Activated T-cell treated with anti-CD3 and anti-CD28 coated beads, Interleukin-2, amount 50 U/mL, for 24 hours (primary cell): ENCODE data around the gene ARHGEF10L.

ENCODE experiments used
- DNase-seq: peaks from one replicate; pipeline ENCODE4 v3.0.0-alpha.2; 2020
- H3K27ac Mint-ChIP-seq: 2 replicates; pipeline ENCODE4 v1.8.0; 2020; ENCODE audit warnings: mild to moderate bottlenecking, mixed read lengths
- H3K27me3 Mint-ChIP-seq: 2 replicates; pipeline ENCODE4 v1.8.0; 2020; ENCODE audit warnings: mixed read lengths
- H3K36me3 Mint-ChIP-seq: 2 replicates; pipeline ENCODE4 v1.8.0; 2020; ENCODE audit warnings: low read depth, mixed read lengths
- H3K4me1 Mint-ChIP-seq: 2 replicates; pipeline ENCODE4 v1.8.0; 2020; ENCODE audit warnings: low read depth, mixed read lengths
- H3K4me3 Mint-ChIP-seq: 2 replicates; pipeline ENCODE4 v1.8.0; 2020; ENCODE audit warnings: mild to moderate bottlenecking, moderate library complexity, mixed read lengths
- H3K9me3 Mint-ChIP-seq: 2 replicates; pipeline ENCODE4 v1.8.0; 2020; ENCODE audit warnings: mixed read lengths

The ARHGEF10L gene

GRCh38 chr1:17581389-17582123 is 42.1 kb downstream of the ARHGEF10L start:
- no peaks in the 10 kb centered on the region for H3K27me3 Mint-ChIP-seq
- peaks cover 2% of the 10 kb centered on the region for H3K4me1 Mint-ChIP-seq
- H3K9me3 Mint-ChIP-seq = no peaks in the 10 kb centered on the region
- no peak for DNase-seq
- H3K36me3 Mint-ChIP-seq = no peaks in the 10 kb centered on the region
- no peak overlapping the region for H3K27ac Mint-ChIP-seq
- no peak overlapping the region for H3K4me3 Mint-ChIP-seq

GRCh38 chr1:17582124-17582774 is 42.8 kb downstream of the ARHGEF10L start:
- Mint-ChIP-seq H3K4me3 (no peak overlapping the region), H3K27me3 (no peaks in the 10 kb centered on the region), H3K9me3 (no peaks in the 10 kb centered on the region), H3K36me3 (no peaks in the 10 kb centered on the region), H3K4me1 (peaks cover 2% of the 10 kb centered on the region), H3K27ac (no peak overlapping the region)
- DNase-seq = no peak

GRCh38 chr1:17584539-17584938 is 45.0 kb downstream of the ARHGEF10L start:
- Mint-ChIP-seq H3K4me3 (no peak overlapping the region), H3K9me3 (no peaks in the 10 kb centered on the region), H3K27ac (no peak overlapping the region), H3K4me1 (peaks cover 2% of the 10 kb centered on the region), H3K36me3 (no peaks in the 10 kb centered on the region), H3K27me3 (no peaks in the 10 kb centered on the region)
- DNase-seq = no peak

- Mint-ChIP-seq H3K4me3 (no peak overlapping the region), H3K27me3 (no peaks in the 10 kb centered on the region)
These were observed 45.9 kb downstream of the ARHGEF10L start for GRCh38 chr1:17585266-17585987.

GRCh38 chr1:17586172-17586964 is 46.9 kb downstream of the ARHGEF10L start:
- no peaks in the 10 kb centered on the region for H3K36me3 Mint-ChIP-seq
- H3K4me3 Mint-ChIP-seq = no peak overlapping the region
- H3K27me3 Mint-ChIP-seq = no peaks in the 10 kb centered on the region
- peaks cover 2% of the 10 kb centered on the region for H3K4me1 Mint-ChIP-seq
- H3K27ac Mint-ChIP-seq = no peak overlapping the region
- DNase-seq = no peak
- H3K9me3 Mint-ChIP-seq = no peaks in the 10 kb centered on the region

More at GRCh38 chr1:17585266-17585987, 45.9 kb downstream of the ARHGEF10L start:
- peaks cover 2% of the 10 kb centered on the region for H3K4me1 Mint-ChIP-seq
- no peaks in the 10 kb centered on the region for H3K36me3 Mint-ChIP-seq
- H3K9me3 Mint-ChIP-seq = no peaks in the 10 kb centered on the region
- no peak overlapping the region for H3K27ac Mint-ChIP-seq
- DNase-seq = no peak

GRCh38 chr1:17587693-17588047 is 48.2 kb downstream of the ARHGEF10L start:
- Mint-ChIP-seq H3K36me3 (no peaks in the 10 kb centered on the region), H3K4me1 (no peaks in the 10 kb centered on the region), H3K9me3 (no peaks in the 10 kb centered on the region), H3K27me3 (no peaks in the 10 kb centered on the region), H3K4me3 (no peak overlapping the region), H3K27ac (no peak overlapping the region)
- DNase-seq = no peak

- H3K27ac Mint-ChIP-seq = no peak overlapping the region
- no peak overlapping the region for H3K4me3 Mint-ChIP-seq
- no peaks in the 10 kb centered on the region for H3K4me1 Mint-ChIP-seq
- no peaks in the 10 kb centered on the region for H3K9me3 Mint-ChIP-seq
- H3K27me3 Mint-ChIP-seq = no peaks in the 10 kb centered on the region
- no peak for DNase-seq
- H3K36me3 Mint-ChIP-seq = no peaks in the 10 kb centered on the region
These were observed 48.8 kb downstream of the ARHGEF10L start for GRCh38 chr1:17588048-17588871.

- Mint-ChIP-seq H3K9me3 (no peaks in the 10 kb centered on the region), H3K27me3 (no peaks in the 10 kb centered on the region), H3K27ac (no peak overlapping the region), H3K4me3 (no peak overlapping the region), H3K36me3 (no peaks in the 10 kb centered on the region), H3K4me1 (no peaks in the 10 kb centered on the region)
- DNase-seq = no peak
These were observed 52.4 kb downstream of the ARHGEF10L start for GRCh38 chr1:17591814-17592430.

GRCh38 chr1:17594026-17594425 is 54.5 kb downstream of the ARHGEF10L start:
- Mint-ChIP-seq H3K4me1 (no peaks in the 10 kb centered on the region), H3K27me3 (no peaks in the 10 kb centered on the region), H3K36me3 (no peaks in the 10 kb centered on the region), H3K27ac (no peak overlapping the region), H3K4me3 (no peak overlapping the region), H3K9me3 (no peaks in the 10 kb centered on the region)
- DNase-seq = no peak

- DNase-seq = no peak
- H3K27me3 Mint-ChIP-seq = no peaks in the 10 kb centered on the region
- H3K9me3 Mint-ChIP-seq = no peaks in the 10 kb centered on the region
- no peaks in the 10 kb centered on the region for H3K36me3 Mint-ChIP-seq
- H3K4me1 Mint-ChIP-seq = no peaks in the 10 kb centered on the region
- H3K27ac Mint-ChIP-seq = no peak overlapping the region
- H3K4me3 Mint-ChIP-seq = no peak overlapping the region
These were observed 55.4 kb downstream of the ARHGEF10L start for GRCh38 chr1:17594690-17595601.

GRCh38 chr1:17595602-17595925 is 56.1 kb downstream of the ARHGEF10L start:
- DNase-seq = no peak
- Mint-ChIP-seq H3K36me3 (no peaks in the 10 kb centered on the region), H3K4me1 (no peaks in the 10 kb centered on the region), H3K4me3 (no peak overlapping the region), H3K27ac (no peak overlapping the region), H3K27me3 (no peaks in the 10 kb centered on the region), H3K9me3 (no peaks in the 10 kb centered on the region)

GRCh38 chr1:17596186-17596585 is 56.7 kb downstream of the ARHGEF10L start:
- Mint-ChIP-seq H3K4me3 (no peak overlapping the region), H3K9me3 (no peaks in the 10 kb centered on the region), H3K36me3 (no peaks in the 10 kb centered on the region), H3K4me1 (no peaks in the 10 kb centered on the region), H3K27ac (no peak overlapping the region), H3K27me3 (no peaks in the 10 kb centered on the region)
- no peak for DNase-seq
